PC-9 (cell line): Measurements from ENCODE around the gene DEFB129.

Experiments
- CTCF ChIP-seq: fragments of 200-600 bp; sonication (generic); conservative IDR thresholded peaks from 2 replicates; pipeline ENCODE4 v1.6.1; 2017; ENCODE audit warnings: mixed run types, antibody characterized with exemption, mild to moderate bottlenecking, moderate library complexity
- EZH2 ChIP-seq: fragments of 200-600 bp; sonication (generic); IDR thresholded peaks from 2 replicates; pipeline ENCODE4 v1.8.0; 2017; ENCODE audit warnings: antibody characterized with exemption, low read depth

GRCh38 chr20:214383-214782, 12.7 kb upstream of the DEFB129 start:
- no peak for TF ChIP-seq CTCF
- no peak for TF ChIP-seq EZH2
